Measurements from ENCODE around the gene CNOT6L. TPM values are rescaled to one million over a fixed set of nuclear protein-coding genes. Genes with fewer than 3 reads are reported as not detected.
"Not testable (repeated sequence)": the region's sequence is repeated elsewhere in the genome, so short reads cannot be mapped to it uniquely, and the experiment has no call there.

The CNOT6L gene
- total RNA-seq, 4 donors from 2014 or later: 21.3 to 41.6 (median 31.5) TPM

- TF ChIP-seq CTCF (IDR thresholded peaks at IDR 0.05): no peak
- DNase-seq (ENCODE audit: low spot score) (no peak), ATAC-seq (ENCODE audit: low FRiP score) (no peak)
Observed at GRCh38 chr4:77740480-77740879, 78.7 kb downstream of the CNOT6L start.

DNA sequence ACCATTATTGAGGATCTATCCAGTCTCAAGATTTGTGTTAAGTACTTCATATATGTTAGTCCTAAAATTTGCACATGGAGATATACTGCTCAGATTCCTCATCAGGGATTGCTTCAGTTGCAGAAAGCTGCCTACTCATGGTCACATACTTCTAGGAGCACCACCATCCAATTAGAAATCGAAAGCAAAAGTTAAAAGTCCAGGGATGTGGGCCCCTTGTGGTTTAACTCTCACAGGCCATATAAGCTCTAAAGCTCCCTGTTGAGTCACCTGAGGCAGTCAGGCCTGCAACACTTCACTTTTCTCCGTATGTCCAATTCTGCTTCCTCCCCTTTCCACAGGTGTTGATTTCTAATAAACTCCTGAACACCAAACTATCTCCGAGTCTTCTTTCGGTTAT lies 84.2 kb downstream of the CNOT6L start:
- ATAC-seq (ENCODE audit: low FRiP score): peak; percentile 28
- DNase-seq (ENCODE audit: low spot score): no peak
- no peak for TF ChIP-seq CTCF (IDR thresholded peaks at IDR 0.05)

GRCh38 chr4:77731656-77732055 lies 87.5 kb downstream of the CNOT6L start:
- ATAC-seq (ENCODE audit: low FRiP score): no peak
- no peak for TF ChIP-seq CTCF (IDR thresholded peaks at IDR 0.05)

GRCh38 chr4:77728420-77728819 lies 90.7 kb downstream of the CNOT6L start:
- no peak for TF ChIP-seq CTCF (IDR thresholded peaks at IDR 0.05)
- DNase-seq (ENCODE audit: low spot score): no peak
- no peak for ATAC-seq (ENCODE audit: low FRiP score)

More at GRCh38 chr4:77731656-77732055, 87.5 kb downstream of the CNOT6L start:
- no peak for DNase-seq (ENCODE audit: low spot score)

- no peak for TF ChIP-seq CTCF (IDR thresholded peaks at IDR 0.05)
- ATAC-seq (ENCODE audit: low FRiP score): no peak
- DNase-seq (ENCODE audit: low spot score): no peak
Observed at GRCh38 chr4:77721073-77721472, 98.1 kb downstream of the CNOT6L start.

GRCh38 chr4:77718500-77718899 lies 100.7 kb downstream of the CNOT6L start:
- DNase-seq (ENCODE audit: low spot score); ATAC-seq (ENCODE audit: low FRiP score): not testable (repeated sequence)

GRCh38 chr4:77715414-77716290 lies 103.5 kb downstream of the CNOT6L start:
- ATAC-seq (ENCODE audit: low FRiP score) (no peak), DNase-seq (ENCODE audit: low spot score) (no peak)
- no peak for TF ChIP-seq CTCF (IDR thresholded peaks at IDR 0.05)
